HEK293 (cell line): ENCODE results near the gene PDK2.

Source experiments
- BCL6B ChIP-seq: fragments of 450-650 bp; formaldehyde crosslinking; IDR thresholded peaks from 2 replicates; pipeline ENCODE4 v1.5.1; 2017; ENCODE audit warnings: missing biosample characterization, missing genetic modification characterization
- GFI1B ChIP-seq: fragments of 450-650 bp; formaldehyde crosslinking; IDR thresholded peaks from 2 replicates; pipeline ENCODE4 v1.5.1; 2016; ENCODE audit warnings: missing biosample characterization, missing genetic modification characterization
- GLI2 ChIP-seq: fragments of 450-650 bp; formaldehyde crosslinking; IDR thresholded peaks from 2 replicates; pipeline ENCODE4; 2017; ENCODE audit warnings: missing biosample characterization, missing genetic modification characterization, low read depth, borderline replicate concordance
- IKZF3 ChIP-seq: fragments of 450-650 bp; IDR thresholded peaks from 2 replicates; pipeline ENCODE4 v1.5.0; 2018; ENCODE audit warnings: missing biosample characterization, mild to moderate bottlenecking, missing genetic modification characterization, moderate library complexity
- INSM2 ChIP-seq: fragments of 450-650 bp; formaldehyde crosslinking; IDR thresholded peaks from 2 replicates; pipeline ENCODE4 v1.5.1; 2016; ENCODE audit warnings: missing biosample characterization, missing genetic modification characterization
- KLF10 ChIP-seq: fragments of 450-650 bp; IDR thresholded peaks from 2 replicates; pipeline ENCODE4 v1.5.1; 2018; ENCODE audit warnings: missing biosample characterization, mild to moderate bottlenecking, missing genetic modification characterization
- KLF16 ChIP-seq: fragments of 450-650 bp; formaldehyde crosslinking; IDR thresholded peaks from 2 replicates; pipeline ENCODE4 v1.5.1; 2017; ENCODE audit warnings: missing biosample characterization, missing genetic modification characterization
- KLF17 ChIP-seq: fragments of 450-650 bp; formaldehyde crosslinking; IDR thresholded peaks from 2 replicates; pipeline ENCODE4 v1.5.1; 2016; ENCODE audit warnings: missing biosample characterization, missing genetic modification characterization
- MYNN ChIP-seq: fragments of 450-650 bp; formaldehyde crosslinking; IDR thresholded peaks from 2 replicates; pipeline ENCODE4 v1.5.1; 2016; ENCODE audit warnings: missing biosample characterization, missing genetic modification characterization, borderline replicate concordance
- SP2 ChIP-seq: fragments of 450-650 bp; formaldehyde crosslinking; IDR thresholded peaks from 2 replicates; pipeline ENCODE4 v1.5.1; 2016; ENCODE audit warnings: missing biosample characterization, missing genetic modification characterization
- TCF7L2 ChIP-seq: IDR thresholded peaks from 2 replicates; pipeline ENCODE4 v1.6.1; 2011; ENCODE audit warnings: low read depth, mild to moderate bottlenecking, inconsistent platforms, low read length, moderate library complexity, borderline replicate concordance
- ZBTB8A ChIP-seq: fragments of 450-650 bp; formaldehyde crosslinking; IDR thresholded peaks from 2 replicates; pipeline ENCODE4 v1.5.1; 2016; ENCODE audit warnings: missing biosample characterization, missing genetic modification characterization
- ZNF10 ChIP-seq: fragments of 450-650 bp; formaldehyde crosslinking; IDR thresholded peaks from 2 replicates; pipeline ENCODE4 v1.5.1; 2017; ENCODE audit warnings: missing biosample characterization, missing genetic modification characterization
- ZNF148 ChIP-seq: fragments of 450-650 bp; formaldehyde crosslinking; IDR thresholded peaks from 2 replicates; pipeline ENCODE4 v1.5.0; 2017; ENCODE audit warnings: missing biosample characterization, missing genetic modification characterization, borderline replicate concordance
- ZNF23 ChIP-seq: fragments of 450-650 bp; formaldehyde crosslinking; IDR thresholded peaks from 2 replicates; pipeline ENCODE4 v1.5.1; 2016; ENCODE audit warnings: missing biosample characterization, missing genetic modification characterization, borderline replicate concordance
- ZNF248 ChIP-seq: fragments of 450-650 bp; formaldehyde crosslinking; IDR thresholded peaks from 2 replicates; pipeline ENCODE4 v1.5.1; 2017; ENCODE audit warnings: missing biosample characterization, missing genetic modification characterization
- ZNF266 ChIP-seq: fragments of 450-650 bp; formaldehyde crosslinking; IDR thresholded peaks from 2 replicates; pipeline ENCODE4 v1.5.1; 2016; ENCODE audit warnings: missing biosample characterization, missing genetic modification characterization, low read depth
- ZNF302 ChIP-seq: fragments of 450-650 bp; formaldehyde crosslinking; IDR thresholded peaks from 2 replicates; pipeline ENCODE4 v1.5.1; 2016; ENCODE audit warnings: missing biosample characterization, missing genetic modification characterization, low read depth
- ZNF335 ChIP-seq: fragments of 450-650 bp; formaldehyde crosslinking; conservative IDR thresholded peaks from 2 replicates; pipeline ENCODE4 v1.5.1; 2016; ENCODE audit warnings: missing biosample characterization, missing genetic modification characterization
- ZNF366 ChIP-seq: fragments of 450-650 bp; formaldehyde crosslinking; conservative IDR thresholded peaks from 2 replicates; pipeline ENCODE4 v1.5.1; 2016; ENCODE audit warnings: missing biosample characterization, missing genetic modification characterization
- ZNF37A ChIP-seq: fragments of 450-650 bp; IDR thresholded peaks from 2 replicates; pipeline ENCODE4 v1.5.1; 2018; ENCODE audit warnings: missing biosample characterization, missing genetic modification characterization
- ZNF391 ChIP-seq: fragments of 450-650 bp; formaldehyde crosslinking; IDR thresholded peaks from 2 replicates; pipeline ENCODE4 v1.5.1; 2016; ENCODE audit warnings: low read depth, missing biosample characterization, missing genetic modification characterization, borderline replicate concordance
- ZNF530 ChIP-seq: fragments of 450-650 bp; formaldehyde crosslinking; IDR thresholded peaks from 2 replicates; pipeline ENCODE4 v1.5.1; 2016; ENCODE audit warnings: low read depth, missing biosample characterization, missing genetic modification characterization
- ZNF544 ChIP-seq: fragments of 450-650 bp; formaldehyde crosslinking; IDR thresholded peaks from 2 replicates; pipeline ENCODE4 v1.5.0; 2017; ENCODE audit warnings: missing biosample characterization, missing genetic modification characterization
- ZNF558 ChIP-seq: fragments of 450-650 bp; formaldehyde crosslinking; IDR thresholded peaks from 2 replicates; pipeline ENCODE4 v1.5.1; 2016; ENCODE audit warnings: missing biosample characterization, missing genetic modification characterization
- ZNF561 ChIP-seq: fragments of 450-650 bp; IDR thresholded peaks from 2 replicates; pipeline ENCODE4 v1.5.1; 2018; ENCODE audit warnings: missing biosample characterization, missing genetic modification characterization, borderline replicate concordance
- ZNF585B ChIP-seq: fragments of 450-650 bp; formaldehyde crosslinking; IDR thresholded peaks from 2 replicates; pipeline ENCODE4 v1.5.1; 2016; ENCODE audit warnings: missing biosample characterization, missing genetic modification characterization
- ZNF629 ChIP-seq: fragments of 450-650 bp; formaldehyde crosslinking; IDR thresholded peaks from 2 replicates; pipeline ENCODE4 v1.5.1; 2017; ENCODE audit warnings: missing biosample characterization, missing genetic modification characterization
- ZNF645 ChIP-seq: fragments of 450-650 bp; formaldehyde crosslinking; IDR thresholded peaks from 2 replicates; pipeline ENCODE4; 2016; ENCODE audit warnings: missing biosample characterization, missing genetic modification characterization
- ZNF658 ChIP-seq: fragments of 450-650 bp; formaldehyde crosslinking; IDR thresholded peaks from 2 replicates; pipeline ENCODE4; 2016; ENCODE audit warnings: missing biosample characterization, missing genetic modification characterization
- ZNF670 ChIP-seq: fragments of 450-650 bp; formaldehyde crosslinking; IDR thresholded peaks from 2 replicates; pipeline ENCODE4 v1.5.1; 2016; ENCODE audit warnings: missing biosample characterization, missing genetic modification characterization, low read depth
- ZNF701 ChIP-seq: fragments of 450-650 bp; formaldehyde crosslinking; IDR thresholded peaks from 2 replicates; pipeline ENCODE4 v1.5.1; 2016; ENCODE audit warnings: missing biosample characterization, missing genetic modification characterization
- ZSCAN30 ChIP-seq: fragments of 450-650 bp; IDR thresholded peaks from 2 replicates; pipeline ENCODE4 v1.5.1; 2018; ENCODE audit warnings: missing biosample characterization, mild to moderate bottlenecking, missing genetic modification characterization, moderate library complexity
- TF ChIP-seq, protein P1 (sequence below): fragments of 450-650 bp; formaldehyde crosslinking; IDR thresholded peaks from 2 replicates; pipeline ENCODE4 v1.5.1; 2016; ENCODE audit warnings: missing biosample characterization, missing genetic modification characterization

Gene PDK2

GRCh38 chr17:50100921-50101345 is 5.8 kb downstream of the PDK2 start (continued):
- TF ChIP-seq ZNF701 (tag by site-specific recombination) (no peak), ZNF302 (tag by site-specific recombination) (no peak), ZNF585B (tag by site-specific recombination) (no peak), KLF10 (tag by site-specific recombination) (no peak), SP2 (tag by site-specific recombination) (no peak), TCF7L2 (no peak), GLI2 (no peak), ZNF266 (tag by site-specific recombination) (no peak), ZNF10 (tag by site-specific recombination) (peak; percentile 39), ZNF248 (no peak), INSM2 (no peak), ZBTB8A (tag by site-specific recombination) (no peak), ZNF645 (no peak), ZNF670 (tag by site-specific recombination) (no peak), GFI1B (tag by site-specific recombination) (no peak), ZNF37A (no peak), ZNF544 (tag by site-specific recombination) (no peak), ZNF148 (tag by site-specific recombination) (no peak), ZNF629 (tag by site-specific recombination) (0 out of 2 replicates have a peak, but pooled peaks have one; percentile 26), ZSCAN30 (tag by site-specific recombination) (no peak), KLF16 (tag by site-specific recombination) (no peak), ZNF561 (tag by site-specific recombination) (no peak), MYNN (tag by site-specific recombination) (no peak), KLF17 (no peak), ZNF335 (tag by site-specific recombination) (0 out of 2 replicates have a peak, but pooled peaks have one; percentile 11), ZNF530 (tag by site-specific recombination) (no peak), ZNF366 (tag by site-specific recombination) (0 out of 2 replicates have a peak, but pooled peaks have one; percentile 33), ZNF558 (no peak), IKZF3 (tag by site-specific recombination) (peak; percentile 31; the same call in 1 of the 2 replicates), ZNF391 (tag by site-specific recombination) (no peak), ZNF23 (no peak), ZNF658 (tag by site-specific recombination) (no peak), BCL6B (tag by site-specific recombination) (no peak)
- TF ChIP-seq, protein P1, sequence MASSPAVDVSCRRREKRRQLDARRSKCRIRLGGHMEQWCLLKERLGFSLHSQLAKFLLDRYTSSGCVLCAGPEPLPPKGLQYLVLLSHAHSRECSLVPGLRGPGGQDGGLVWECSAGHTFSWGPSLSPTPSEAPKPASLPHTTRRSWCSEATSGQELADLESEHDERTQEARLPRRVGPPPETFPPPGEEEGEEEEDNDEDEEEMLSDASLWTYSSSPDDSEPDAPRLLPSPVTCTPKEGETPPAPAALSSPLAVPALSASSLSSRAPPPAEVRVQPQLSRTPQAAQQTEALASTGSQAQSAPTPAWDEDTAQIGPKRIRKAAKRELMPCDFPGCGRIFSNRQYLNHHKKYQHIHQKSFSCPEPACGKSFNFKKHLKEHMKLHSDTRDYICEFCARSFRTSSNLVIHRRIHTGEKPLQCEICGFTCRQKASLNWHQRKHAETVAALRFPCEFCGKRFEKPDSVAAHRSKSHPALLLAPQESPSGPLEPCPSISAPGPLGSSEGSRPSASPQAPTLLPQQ = peak; percentile 64
